B cell (primary cell): Measurements from ENCODE around the gene LRTM2. TPM values are rescaled to one million over a fixed set of nuclear protein-coding genes. Genes with fewer than 3 reads are reported as not detected.

ENCODE experiments used
- ATAC-seq: fragments of 200-7000 bp; cut with Tn5 transposase; one replicate; pipeline ENCODE4 v1.10.0; 2021; ENCODE audit warnings: low read depth, mild to moderate bottlenecking, moderate number of reproducible peaks, moderate library complexity
- CTCF ChIA-PET: fragments of 350-600 bp; sonication (Branson Sonifier 250); formaldehyde crosslinking; loops from one replicate; lab custom pipeline; 2021; ENCODE audit warnings: antibody characterized with exemption, inconsistent platforms; lab: Charles Lee
- POLR2A ChIA-PET: fragments of 350-600 bp; sonication (Branson Sonifier 250); formaldehyde crosslinking; loops from one replicate; lab custom pipeline; 2021; ENCODE audit warnings: antibody characterized with exemption; lab: Charles Lee
- DNase-seq: peaks from one replicate; pipeline ENCODE4 v3.0.0; 2013
- H2AFZ ChIP-seq: 2 replicates; pipeline ENCODE4 v1.6.1; 2012; ENCODE audit warnings: mild to moderate bottlenecking, low read depth, low read length; ENCODE audit not compliant: insufficient read depth, poor library complexity, severe bottlenecking
- H3K27ac ChIP-seq, 2 donors: 1 replicate in 1 of 2; 2 replicates in 1 of 2; pipeline ENCODE4 v1.5.1; 2012 to 2013; ENCODE audit warnings: low read length in 2 of 2, mild to moderate bottlenecking in 2 of 2, moderate library complexity in 1 of 2
- H3K27me3 ChIP-seq, 4 experiments: fragments of 200-600 bp in 1 of 4; sonication (generic) in 1 of 4; replicated peaks in 1 of 4; 1 replicate in 2 of 4; 2 replicates in 2 of 4; pipeline versions ENCODE4 v1.6.1 to v1.7.0; 2013 to 2016; ENCODE audit warnings: low read length in 3 of 4, mild to moderate bottlenecking in 2 of 4, mixed read lengths in 1 of 4, moderate library complexity in 1 of 4; ENCODE audit not compliant: insufficient read depth in 4 of 4, control insufficient read depth in 3 of 4; ENCODE audit errors: control extremely low read depth in 1 of 4
- H3K36me3 ChIP-seq, 2 experiments: replicated peaks in 1 of 2; 1 replicate in 1 of 2; 2 replicates in 1 of 2; pipeline versions ENCODE4 v1.6.1 to v1.7.1; 2013; ENCODE audit warnings: low read length in 1 of 2; ENCODE audit not compliant: insufficient read depth in 2 of 2, control insufficient read depth in 1 of 2; ENCODE audit errors: control extremely low read depth in 1 of 2, extremely low read depth in 1 of 2
- H3K4me1 ChIP-seq, 2 donors: fragments of 200-600 bp in 1 of 2; sonication (generic) in 1 of 2; 1 replicate in 1 of 2; 2 replicates in 1 of 2; pipeline versions ENCODE4 v1.5.1 to v1.6.1; 2013 to 2017; ENCODE audit warnings: low read length in 2 of 2; ENCODE audit not compliant: control insufficient read depth in 2 of 2, insufficient read depth in 2 of 2
- H3K4me2 ChIP-seq: replicated peaks from 2 replicates; pipeline ENCODE3; 2012; ENCODE audit warnings: mild to moderate bottlenecking, low read depth, low read length; ENCODE audit not compliant: poor library complexity, severe bottlenecking
- H3K4me3 ChIP-seq, 5 experiments: fragments of 200-600 bp in 1 of 5; sonication (generic) in 1 of 5; 1 replicate in 3 of 5; 2 replicates in 2 of 5; pipeline versions ENCODE4 v1.5.1 to v1.7.0; 2011 to 2016; ENCODE audit warnings: low read length in 4 of 5, mild to moderate bottlenecking in 4 of 5, low read depth in 2 of 5, control low read depth in 1 of 5, moderate library complexity in 1 of 5; ENCODE audit not compliant: insufficient read depth in 1 of 5; ENCODE audit errors: control extremely low read depth in 1 of 5, extremely low read depth in 1 of 5
- H3K79me2 ChIP-seq: fragments of 200-600 bp; sonication (generic); one replicate; pipeline ENCODE4 v1.6.0; 2016; ENCODE audit warnings: low read length; ENCODE audit not compliant: control insufficient read depth, insufficient read depth
- H3K9ac ChIP-seq: fragments of 200-600 bp; sonication (generic); 2 replicates; pipeline ENCODE4 v1.6.1; 2017; ENCODE audit warnings: mild to moderate bottlenecking, low read length, moderate library complexity
- H3K9me3 ChIP-seq, 3 donors: one replicate each; pipeline versions ENCODE4 v1.6.1 to v1.7.1; 2013; ENCODE audit warnings: low read length in 2 of 3; ENCODE audit not compliant: control insufficient read depth in 2 of 3, insufficient read depth in 1 of 3; ENCODE audit errors: control extremely low read depth in 1 of 3
- H4K20me1 ChIP-seq: 2 replicates; pipeline ENCODE4 v1.6.0; 2012; ENCODE audit warnings: mild to moderate bottlenecking, low read length; ENCODE audit not compliant: insufficient read depth, control insufficient read depth, poor library complexity, severe bottlenecking
- H3K27ac Mint-ChIP-seq: one replicate; pipeline ENCODE4 v1.8.0; 2021; ENCODE audit warnings: mixed read lengths
- H3K27me3 Mint-ChIP-seq: one replicate; pipeline ENCODE4 v1.8.0; 2021; ENCODE audit warnings: mixed read lengths
- H3K4me1 Mint-ChIP-seq: one replicate; pipeline ENCODE4 v1.8.0; 2021; ENCODE audit warnings: mixed read lengths
- H3K4me3 Mint-ChIP-seq: one replicate; pipeline ENCODE4 v1.8.0; 2021; ENCODE audit warnings: mixed read lengths
- H3K9me3 Mint-ChIP-seq: one replicate; pipeline ENCODE4 v1.8.0; 2022; ENCODE audit warnings: mixed read lengths; ENCODE audit not compliant: insufficient read depth
- CTCF ChIP-seq: fragments of 200-600 bp; IDR thresholded peaks from one replicate; pipeline ENCODE4 v1.8.0; 2022; ENCODE audit warnings: antibody characterized with exemption, mild to moderate bottlenecking
- EZH2 ChIP-seq: IDR thresholded peaks from 2 replicates; pipeline ENCODE4 v1.6.1; 2012; ENCODE audit warnings: borderline replicate concordance, low read depth, mild to moderate bottlenecking, moderate library complexity, low read length; ENCODE audit not compliant: insufficient read depth, poor library complexity, severe bottlenecking
- WGBS: methylation state at CpG from one replicate; pipeline ENCODE4 v1.1.5; 2013; ENCODE audit warnings: missing lambda C conversion rate; ENCODE audit not compliant: insufficient coverage; 5-methylcytosine and 5-hydroxymethylcytosine counted together
- intact Hi-C: fragments of 100-400 bp; cut with micrococcal nuclease; formaldehyde crosslinking; loops from one replicate; pipeline ENCODE4 v1.10.0; 2022
- polyA plus RNA-seq: library from polyadenylated mRNA; depleted of rRNA; stranded (reverse); fragments of >200 nt; gene quantifications from 2 replicates; pipeline ENCODE4 v1.2.3, GENCODE V29; 2012
- total RNA-seq, 2 donors: library from RNA; stranded (reverse); fragments of 120-200 nt in 1 of 2; gene quantifications; 1 replicate in 1 of 2; 2 replicates in 1 of 2; pipeline versions ENCODE4 v1.2.3 to v1.2.4, GENCODE V29; 2013 to 2022

The LRTM2 gene
- total and polyA plus RNA-seq, 2 donors (not counting 1 experiment from before 2014, with no cell fraction given): not detected

DNA sequence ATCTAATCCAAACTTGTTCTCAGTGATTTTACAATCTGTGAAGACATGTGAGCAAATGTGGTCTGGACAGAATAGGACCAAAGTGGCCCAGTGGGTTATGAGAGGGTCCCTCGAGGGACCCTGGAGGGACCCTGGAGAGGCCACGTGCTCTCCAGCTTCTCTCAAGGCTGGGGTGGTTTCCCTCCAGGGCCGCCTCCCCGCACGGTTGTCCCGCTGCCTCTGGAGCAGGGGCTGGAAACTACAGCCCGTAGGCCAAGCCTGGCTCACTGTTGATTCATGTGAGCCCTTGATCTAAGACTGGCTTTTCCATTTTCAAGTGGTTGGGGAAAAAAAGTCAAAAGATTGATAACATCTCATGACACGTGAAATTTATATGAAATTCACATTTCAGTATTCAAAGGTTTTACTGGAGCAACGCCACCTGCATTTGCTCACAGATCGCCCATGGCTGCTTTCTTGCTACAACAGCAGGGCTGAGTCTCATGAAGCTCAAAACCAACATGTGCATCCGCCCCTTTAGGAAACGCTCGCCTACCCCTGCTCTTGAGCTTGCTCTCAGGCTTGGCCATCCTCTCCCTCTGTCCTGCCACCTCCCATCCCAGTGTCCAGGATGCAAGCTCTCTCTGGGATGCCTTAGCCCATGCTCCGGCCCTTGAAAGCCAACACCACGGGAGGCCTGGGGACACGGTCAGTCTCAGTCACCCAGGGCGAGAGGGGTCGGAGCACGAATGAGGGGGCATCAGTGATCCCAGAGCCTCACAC is 12.1 kb upstream of the LRTM2 start:
- Histone ChIP-seq H3K4me2 (no peak overlapping the region), H2AFZ (no peak overlapping the region), H3K4me1 (peaks cover 0 to 8% of the 10 kb centered on the region in 2 donors), H3K36me3 (no peaks in the 10 kb centered on the region), H3K9ac (no peak overlapping the region), H3K27ac (no peak overlapping the region), H3K4me3 (no peak overlapping the region), H3K27me3 (no peaks in the 10 kb centered on the region), H3K9me3 (peaks cover 0 to 11% (median 0%) of the 10 kb centered on the region in 3 donors), H3K79me2 (no peaks in the 10 kb centered on the region), H4K20me1 (no peaks in the 10 kb centered on the region)
- CTCF ChIA-PET: interaction anchor here (0.6 to 1.8 kb wide), 2 partner anchors 16 to 156 kb away, joined by 3 read pairs; no protein-coding TSS in a partner anchor
- H3K9me3 Mint-ChIP-seq: peaks cover 2% of the 10 kb centered on the region
- intact Hi-C loops: loop anchor here (10.0 kb wide), 1 partner anchor 1423 kb away; the partner anchor contains the start of gene KDM5A
- ATAC-seq (no peak), DNase-seq (no peak)
- POLR2A ChIA-PET: interaction anchor here (1.4 kb wide), 1 partner anchor 10 kb away, joined by 3 read pairs; no protein-coding TSS in a partner anchor
- TF ChIP-seq EZH2: no peak
- no peak for TF ChIP-seq CTCF
- no peak overlapping the region for H3K4me3 Mint-ChIP-seq
- no peak overlapping the region for H3K27ac Mint-ChIP-seq
- H3K27me3 Mint-ChIP-seq: no peaks in the 10 kb centered on the region
- H3K4me1 Mint-ChIP-seq: peaks cover 10% of the 10 kb centered on the region
- 95% methylated on average over 18 of the region's 19 CpGs for WGBS
